WTC11 (cell line): ENCODE measurements around the gene TRPV2. TPM values are rescaled to one million over a fixed set of nuclear protein-coding genes. Genes with fewer than 3 reads are reported as not detected.

Experiments used
- AR ChIP-seq: fragments of 250-450 bp; sonication (Bioruptor Pico); IDR thresholded peaks from 2 replicates; pipeline ENCODE4 v1.9.0; 2021; ENCODE audit warnings: mild to moderate bottlenecking
- ATF1 ChIP-seq: sonication (generic); formaldehyde crosslinking; IDR thresholded peaks from 2 replicates; pipeline ENCODE4 v1.8.1; 2023; ENCODE audit warnings: mild to moderate bottlenecking, moderate library complexity, missing genetic modification reagents
- CBFB ChIP-seq: sonication (generic); formaldehyde crosslinking; IDR thresholded peaks from 2 replicates; pipeline ENCODE4 v1.8.1; 2022; ENCODE audit warnings: mild to moderate bottlenecking, low read depth, missing genetic modification reagents
- CTCF ChIP-seq: fragments of 200-600 bp; IDR thresholded peaks from 2 replicates; pipeline ENCODE4 v1.8.0; 2022; ENCODE audit warnings: antibody characterized with exemption
- ETV6 ChIP-seq: sonication (generic); formaldehyde crosslinking; IDR thresholded peaks from 2 replicates; pipeline ENCODE4 v1.8.1; 2022; ENCODE audit warnings: mild to moderate bottlenecking, missing genetic modification reagents
- FOXJ3 ChIP-seq: sonication (generic); formaldehyde crosslinking; IDR thresholded peaks from 2 replicates; pipeline ENCODE4 v1.9.0; 2021; ENCODE audit warnings: missing genetic modification reagents, mild to moderate bottlenecking, borderline replicate concordance
- GRHL2 ChIP-seq: fragments of 250-450 bp; sonication (Bioruptor Pico); IDR thresholded peaks from 2 replicates; pipeline ENCODE4 v1.8.0; 2022; ENCODE audit warnings: mild to moderate bottlenecking, moderate library complexity; ENCODE audit not compliant: insufficient replicate concordance, severe bottlenecking
- MYBL2 ChIP-seq: sonication (generic); formaldehyde crosslinking; IDR thresholded peaks from 2 replicates; pipeline ENCODE4 v1.8.1; 2023; ENCODE audit warnings: mild to moderate bottlenecking, moderate library complexity, missing genetic modification reagents
- NFATC4 ChIP-seq: fragments of 250-450 bp; sonication (Bioruptor Pico); IDR thresholded peaks from 2 replicates; pipeline ENCODE4 v1.9.0; 2021; ENCODE audit warnings: mild to moderate bottlenecking
- NR1H2 ChIP-seq: sonication (generic); formaldehyde crosslinking; IDR thresholded peaks from 2 replicates; pipeline ENCODE4 v1.9.0; 2021; ENCODE audit warnings: mild to moderate bottlenecking, moderate library complexity, missing genetic modification reagents
- PRRX2 ChIP-seq: fragments of 250-450 bp; sonication (Bioruptor Pico); IDR thresholded peaks from 2 replicates; pipeline ENCODE4 v1.8.0; 2021; ENCODE audit warnings: mild to moderate bottlenecking
- SP1 ChIP-seq: sonication (generic); formaldehyde crosslinking; conservative IDR thresholded peaks from 2 replicates; pipeline ENCODE4 v1.8.1; 2022; ENCODE audit warnings: missing genetic modification reagents
- TEAD1 ChIP-seq: sonication (generic); formaldehyde crosslinking; IDR thresholded peaks from 2 replicates; pipeline ENCODE4 v1.8.0; 2022; ENCODE audit warnings: mild to moderate bottlenecking, missing genetic modification reagents
- TEAD4 ChIP-seq: sonication (generic); formaldehyde crosslinking; IDR thresholded peaks from 2 replicates; pipeline ENCODE4 v1.8.0; 2022; ENCODE audit warnings: mild to moderate bottlenecking, missing genetic modification reagents
- USF2 ChIP-seq: sonication (generic); formaldehyde crosslinking; IDR thresholded peaks from 2 replicates; pipeline ENCODE4 v1.8.1; 2023; ENCODE audit warnings: mild to moderate bottlenecking, missing genetic modification reagents, moderate library complexity
- ZBTB21 ChIP-seq: sonication (generic); formaldehyde crosslinking; IDR thresholded peaks from 2 replicates; pipeline ENCODE4 v1.8.1; 2023; ENCODE audit warnings: mild to moderate bottlenecking, missing genetic modification reagents, borderline replicate concordance
- ZNF121 ChIP-seq: sonication (generic); formaldehyde crosslinking; IDR thresholded peaks from 2 replicates; pipeline ENCODE4 v1.8.0; 2023; ENCODE audit warnings: missing genetic modification reagents
- ZNF219 ChIP-seq: sonication (generic); formaldehyde crosslinking; IDR thresholded peaks from 2 replicates; pipeline ENCODE4 v1.8.0; 2023; ENCODE audit warnings: missing genetic modification reagents, mild to moderate bottlenecking, borderline replicate concordance
- ZNF416 ChIP-seq: fragments of 250-450 bp; sonication (Bioruptor Pico); IDR thresholded peaks from 2 replicates; pipeline ENCODE4 v1.9.0; 2021; ENCODE audit warnings: mild to moderate bottlenecking, inconsistent platforms
- ZNF671 ChIP-seq: fragments of 250-450 bp; sonication (Bioruptor Pico); IDR thresholded peaks from 2 replicates; pipeline ENCODE4 v1.8.0; 2021; ENCODE audit warnings: mild to moderate bottlenecking
- total RNA-seq: library from RNA; stranded (reverse); gene quantifications from 3 replicates; pipeline ENCODE4 v1.2.3, GENCODE V29; 2021
- TF ChIP-seq, protein P1 (sequence below): sonication (generic); formaldehyde crosslinking; IDR thresholded peaks from 2 replicates; pipeline ENCODE4 v1.8.0; 2022; ENCODE audit warnings: mild to moderate bottlenecking, missing genetic modification reagents
- TF ChIP-seq, protein P2 (sequence below): fragments of 250-450 bp; sonication (Bioruptor Pico); IDR thresholded peaks from 2 replicates; pipeline ENCODE4 v1.8.0; 2021; ENCODE audit warnings: mild to moderate bottlenecking
- TF ChIP-seq, protein P3 (sequence below): fragments of 250-450 bp; sonication (Bioruptor Pico); conservative IDR thresholded peaks from 2 replicates; pipeline ENCODE4 v1.9.0; 2021; ENCODE audit warnings: mild to moderate bottlenecking
- TF ChIP-seq, protein P4 (sequence below): sonication (generic); formaldehyde crosslinking; conservative IDR thresholded peaks from 2 replicates; pipeline ENCODE4 v1.8.1; 2022; ENCODE audit warnings: mild to moderate bottlenecking, missing genetic modification reagents

Gene TRPV2
- total RNA-seq, 1 experiment from 2014 or later: 3.5 TPM

- no peak for TF ChIP-seq NR1H2
- peak; percentile 78 for TF ChIP-seq SP1 (CRISPR knock-in tag)
- peak; percentile 91 for TF ChIP-seq AR (CRISPR knock-in tag)
- no peak for TF ChIP-seq ZNF121 (CRISPR knock-in tag)
- no peak for TF ChIP-seq ZBTB21 (CRISPR knock-in tag)
- peak; percentile 92 for TF ChIP-seq USF2 (CRISPR knock-in tag)
- TF ChIP-seq, protein P1, sequence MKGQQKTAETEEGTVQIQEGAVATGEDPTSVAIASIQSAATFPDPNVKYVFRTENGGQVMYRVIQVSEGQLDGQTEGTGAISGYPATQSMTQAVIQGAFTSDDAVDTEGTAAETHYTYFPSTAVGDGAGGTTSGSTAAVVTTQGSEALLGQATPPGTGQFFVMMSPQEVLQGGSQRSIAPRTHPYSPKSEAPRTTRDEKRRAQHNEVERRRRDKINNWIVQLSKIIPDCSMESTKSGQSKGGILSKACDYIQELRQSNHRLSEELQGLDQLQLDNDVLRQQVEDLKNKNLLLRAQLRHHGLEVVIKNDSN (CRISPR knock-in tag): peak; percentile 93
- TF ChIP-seq PRRX2 (CRISPR knock-in tag): no peak
- peak; percentile 76; the same call in 1 of the 2 replicates for TF ChIP-seq NFATC4 (CRISPR knock-in tag)
- TF ChIP-seq ZNF416 (CRISPR knock-in tag): peak; percentile 86; the same call in 1 of the 2 replicates
- TF ChIP-seq, protein P2, sequence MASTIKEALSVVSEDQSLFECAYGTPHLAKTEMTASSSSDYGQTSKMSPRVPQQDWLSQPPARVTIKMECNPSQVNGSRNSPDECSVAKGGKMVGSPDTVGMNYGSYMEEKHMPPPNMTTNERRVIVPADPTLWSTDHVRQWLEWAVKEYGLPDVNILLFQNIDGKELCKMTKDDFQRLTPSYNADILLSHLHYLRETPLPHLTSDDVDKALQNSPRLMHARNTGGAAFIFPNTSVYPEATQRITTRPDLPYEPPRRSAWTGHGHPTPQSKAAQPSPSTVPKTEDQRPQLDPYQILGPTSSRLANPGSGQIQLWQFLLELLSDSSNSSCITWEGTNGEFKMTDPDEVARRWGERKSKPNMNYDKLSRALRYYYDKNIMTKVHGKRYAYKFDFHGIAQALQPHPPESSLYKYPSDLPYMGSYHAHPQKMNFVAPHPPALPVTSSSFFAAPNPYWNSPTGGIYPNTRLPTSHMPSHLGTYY (CRISPR knock-in tag): peak; percentile 66; the same call in 1 of the 2 replicates
- TF ChIP-seq CBFB (CRISPR knock-in tag): 0 out of 2 replicates have a peak, but pooled peaks have one; percentile 22
- 0 out of 2 replicates have a peak, but pooled peaks have one; percentile 27 for TF ChIP-seq ETV6
- TF ChIP-seq CTCF: no peak
- TF ChIP-seq ATF1 (CRISPR knock-in tag): no peak
- TF ChIP-seq, protein P3, sequence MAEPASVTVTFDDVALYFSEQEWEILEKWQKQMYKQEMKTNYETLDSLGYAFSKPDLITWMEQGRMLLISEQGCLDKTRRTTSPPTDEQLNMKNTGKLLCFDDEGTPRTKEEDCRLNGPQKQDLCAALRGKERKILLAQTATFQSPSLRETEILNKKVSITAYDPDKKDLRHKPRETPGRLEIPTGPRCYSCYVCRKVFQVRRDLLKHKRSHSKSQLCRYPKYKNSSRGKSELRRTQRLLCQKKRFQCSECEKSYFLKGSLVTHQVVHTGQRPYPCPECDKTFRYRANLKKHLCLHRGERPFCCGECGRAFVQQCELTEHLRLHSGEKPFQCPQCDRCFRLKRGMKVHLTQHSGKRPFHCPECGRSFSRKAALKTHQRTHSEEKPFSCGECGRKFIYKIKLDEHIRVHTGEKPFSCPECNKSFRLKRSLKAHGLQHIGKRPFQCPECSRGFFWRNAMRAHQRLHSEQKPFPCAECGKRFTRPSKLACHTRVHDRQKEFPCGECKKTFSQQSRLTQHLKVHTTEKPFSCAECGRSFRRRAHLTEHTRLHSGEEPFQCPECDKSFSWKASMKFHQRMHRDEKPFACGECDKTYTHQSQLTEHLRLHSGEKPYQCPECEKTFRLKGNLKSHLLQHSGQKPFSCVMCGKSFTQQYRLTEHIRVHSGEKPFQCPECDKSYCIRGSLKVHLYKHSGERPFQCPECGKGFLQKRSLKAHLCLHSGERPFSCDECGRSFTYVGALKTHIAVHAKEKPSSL (CRISPR knock-in tag): peak; percentile 89
- no peak for TF ChIP-seq ZNF219 (CRISPR knock-in tag)
- peak; percentile 82; the same call in 1 of the 2 replicates for TF ChIP-seq ZNF671 (CRISPR knock-in tag)
- TF ChIP-seq MYBL2: no peak; the same call in 1 of the 2 replicates
- TF ChIP-seq TEAD4: 0 out of 2 replicates have a peak, but pooled peaks have one; percentile 63
- TF ChIP-seq FOXJ3 (CRISPR knock-in tag): no peak
- TF ChIP-seq, protein P4, sequence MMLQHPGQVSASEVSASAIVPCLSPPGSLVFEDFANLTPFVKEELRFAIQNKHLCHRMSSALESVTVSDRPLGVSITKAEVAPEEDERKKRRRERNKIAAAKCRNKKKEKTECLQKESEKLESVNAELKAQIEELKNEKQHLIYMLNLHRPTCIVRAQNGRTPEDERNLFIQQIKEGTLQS (CRISPR knock-in tag): no peak
- no peak for TF ChIP-seq GRHL2 (CRISPR knock-in tag)
- no peak; the same call in 1 of the 2 replicates for TF ChIP-seq TEAD1 (CRISPR knock-in tag)
Measured at GRCh38 chr17:16438557-16439302, 23.4 kb downstream of the TRPV2 start (continued).
